ENCODE results near the gene RTL10.

DNA sequence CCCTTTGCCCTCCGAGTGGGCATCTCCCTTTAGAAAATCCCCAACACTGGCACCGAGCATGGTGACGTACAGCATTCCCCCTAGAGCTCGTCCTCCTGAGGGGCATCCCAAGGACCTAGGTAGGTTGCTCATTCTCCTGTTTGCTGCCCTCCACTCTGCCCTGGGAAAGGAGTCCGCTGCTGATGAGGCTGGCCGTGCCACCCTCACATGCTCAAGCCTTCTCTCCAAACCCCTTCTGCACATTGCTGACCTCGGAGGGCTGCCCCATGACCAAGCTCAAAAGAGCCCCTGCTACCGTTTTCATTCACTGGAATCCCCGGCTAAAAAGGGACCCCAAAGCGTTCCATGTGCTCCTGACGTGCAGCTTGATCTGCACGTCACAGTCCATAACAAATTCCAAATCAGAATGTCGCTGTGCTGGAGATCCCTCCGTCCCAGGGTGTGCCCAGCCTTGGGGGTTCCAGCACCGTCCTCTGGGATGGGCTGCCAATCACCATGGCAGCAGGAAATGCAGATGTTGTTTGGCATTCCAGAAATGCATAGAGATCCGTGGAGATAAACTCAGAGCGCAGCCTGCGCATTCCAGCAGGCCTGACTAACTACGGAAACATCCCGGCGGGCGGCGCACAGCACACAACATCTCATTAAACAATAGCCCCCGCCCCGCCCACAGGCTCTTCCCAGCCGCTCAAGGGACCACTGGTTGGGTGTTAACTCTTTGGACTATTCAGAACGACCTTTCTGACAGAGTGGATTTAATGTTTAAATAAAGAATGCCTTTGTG lies 26.3 kb upstream of the RTL10 start:
- TF ChIP-seq, protein P1, sequence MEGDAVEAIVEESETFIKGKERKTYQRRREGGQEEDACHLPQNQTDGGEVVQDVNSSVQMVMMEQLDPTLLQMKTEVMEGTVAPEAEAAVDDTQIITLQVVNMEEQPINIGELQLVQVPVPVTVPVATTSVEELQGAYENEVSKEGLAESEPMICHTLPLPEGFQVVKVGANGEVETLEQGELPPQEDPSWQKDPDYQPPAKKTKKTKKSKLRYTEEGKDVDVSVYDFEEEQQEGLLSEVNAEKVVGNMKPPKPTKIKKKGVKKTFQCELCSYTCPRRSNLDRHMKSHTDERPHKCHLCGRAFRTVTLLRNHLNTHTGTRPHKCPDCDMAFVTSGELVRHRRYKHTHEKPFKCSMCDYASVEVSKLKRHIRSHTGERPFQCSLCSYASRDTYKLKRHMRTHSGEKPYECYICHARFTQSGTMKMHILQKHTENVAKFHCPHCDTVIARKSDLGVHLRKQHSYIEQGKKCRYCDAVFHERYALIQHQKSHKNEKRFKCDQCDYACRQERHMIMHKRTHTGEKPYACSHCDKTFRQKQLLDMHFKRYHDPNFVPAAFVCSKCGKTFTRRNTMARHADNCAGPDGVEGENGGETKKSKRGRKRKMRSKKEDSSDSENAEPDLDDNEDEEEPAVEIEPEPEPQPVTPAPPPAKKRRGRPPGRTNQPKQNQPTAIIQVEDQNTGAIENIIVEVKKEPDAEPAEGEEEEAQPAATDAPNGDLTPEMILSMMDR (conservative IDR thresholded peaks at IDR 0.05), result no peak
- TF ChIP-seq ZFX (IDR thresholded peaks at IDR 0.05), result no peak
